PC-9 (cell line): ENCODE data around the gene CNPY2. TPM values are rescaled to one million over a fixed set of nuclear protein-coding genes. Genes with fewer than 3 reads are reported as not detected.

Source experiments
- BruUV-seq: library from RNA; stranded (reverse); fragments of 400-500 nt; replicated peaks from 2 replicates; lab custom pipeline; 2021; lab: Mats Ljungman, UMichigan
- CTCF ChIA-PET: fragments of 300-600 bp; sonication (Branson Sonifier 250); formaldehyde crosslinking; loops from one replicate; lab custom pipeline; 2022; ENCODE audit warnings: antibody characterized with exemption; lab: Charles Lee
- POLR2A ChIA-PET: fragments of 300-600 bp; sonication (Branson Sonifier 250); formaldehyde crosslinking; loops from one replicate; lab custom pipeline; 2022; ENCODE audit warnings: antibody characterized with exemption; ENCODE audit not compliant: unreplicated experiment; lab: Charles Lee
- DNase-seq, 2 experiments: peaks; one replicate each; pipeline versions ENCODE4 v3.0.0 to v3.0.0-alpha.2; 2015 to 2022; ENCODE audit warnings: mixed read lengths in 1 of 2
- H2AFZ ChIP-seq: fragments of 200-600 bp; sonication (generic); 2 replicates; pipeline ENCODE4 v1.8.1; 2017; ENCODE audit warnings: antibody characterized with exemption
- H3F3A ChIP-seq: fragments of 200-600 bp; sonication (generic); 2 replicates; pipeline ENCODE4 v1.8.1; 2017; ENCODE audit warnings: antibody characterized with exemption, mild to moderate bottlenecking, low read depth; ENCODE audit not compliant: insufficient read depth
- H3K27ac ChIP-seq: fragments of 200-600 bp; sonication (generic); 2 replicates; pipeline ENCODE4 v1.6.1; 2016; ENCODE audit warnings: mixed run types
- H3K27me3 ChIP-seq: fragments of 200-600 bp; sonication (generic); 2 replicates; pipeline ENCODE4 v1.6.1; 2016; ENCODE audit warnings: low read depth, mixed run types; ENCODE audit not compliant: insufficient read depth
- H3K36me3 ChIP-seq: fragments of 200-600 bp; sonication (generic); 2 replicates; pipeline ENCODE4 v1.6.1; 2016; ENCODE audit warnings: low read depth, mixed run types
- H3K4me1 ChIP-seq: fragments of 200-600 bp; sonication (generic); replicated peaks from 2 replicates; pipeline ENCODE4 v1.6.1; 2016; ENCODE audit warnings: mixed run types; ENCODE audit not compliant: insufficient read depth
- H3K4me2 ChIP-seq: fragments of 200-600 bp; sonication (generic); 2 replicates; pipeline ENCODE4 v1.6.1; 2017; ENCODE audit warnings: mixed run types
- H3K4me3 ChIP-seq: fragments of 200-600 bp; sonication (generic); 2 replicates; pipeline ENCODE4 v1.6.1; 2016; ENCODE audit warnings: mixed run types
- H3K79me2 ChIP-seq: fragments of 200-600 bp; sonication (generic); 2 replicates; pipeline ENCODE4 v1.6.1; 2017; ENCODE audit warnings: low read depth, mixed run types
- H3K9me2 ChIP-seq: fragments of 200-600 bp; sonication (generic); 2 replicates; pipeline ENCODE4 v1.8.1; 2017; ENCODE audit warnings: mild to moderate bottlenecking; ENCODE audit not compliant: insufficient read depth
- H3K9me3 ChIP-seq: fragments of 200-600 bp; sonication (generic); 2 replicates; pipeline ENCODE4 v1.8.1; 2016; ENCODE audit warnings: low read depth; ENCODE audit not compliant: insufficient read depth
- H4K20me1 ChIP-seq: fragments of 200-600 bp; sonication (generic); 2 replicates; pipeline ENCODE4 v1.8.1; 2017; ENCODE audit not compliant: insufficient read depth
- CTCF ChIP-seq: fragments of 200-600 bp; sonication (generic); conservative IDR thresholded peaks from 2 replicates; pipeline ENCODE4 v1.6.1; 2017; ENCODE audit warnings: mixed run types, antibody characterized with exemption, mild to moderate bottlenecking, moderate library complexity
- EZH2 ChIP-seq: fragments of 200-600 bp; sonication (generic); IDR thresholded peaks from 2 replicates; pipeline ENCODE4 v1.8.0; 2017; ENCODE audit warnings: antibody characterized with exemption, low read depth
- intact Hi-C: fragments of 100-400 bp; cut with micrococcal nuclease; formaldehyde crosslinking; loops from one replicate; pipeline ENCODE4 v1.10.0; 2022; ENCODE audit not compliant: unreplicated experiment
- total RNA-seq: library from RNA; stranded (reverse); gene quantifications from 2 replicates; pipeline ENCODE4 v1.2.3, GENCODE V29; 2021

CNPY2 gene
- total RNA-seq, 1 experiment from 2014 or later = 82.1 TPM

- ChIA-PET POLR2A (no interaction called here), CTCF (no interaction called here)
- Histone ChIP-seq H3K4me2 (no peak overlapping the region), H3K9me3 (no peaks in the 10 kb centered on the region), H3K4me1 (no peaks in the 10 kb centered on the region), H3F3A (peaks cover 10% of the 10 kb centered on the region; the same call in 1 of the 2 replicates), H3K4me3 (no peak overlapping the region), H3K9me2 (no peaks in the 10 kb centered on the region), H3K36me3 (peaks cover 34% of the 10 kb centered on the region), H3K27ac (no peak overlapping the region), H2AFZ (no peak overlapping the region), H3K79me2 (peaks cover under 1% of the 10 kb centered on the region; the same call in 1 of the 2 replicates), H4K20me1 (peaks cover 4% of the 10 kb centered on the region; the same call in 1 of the 2 replicates), H3K27me3 (no peaks in the 10 kb centered on the region)
- no peak for TF ChIP-seq EZH2
- no TSS peak for BruUV-seq
- intact Hi-C loops = no loop called here
- no peak for DNase-seq
Observed at GRCh38 chr12:56282579-56282978, 33.2 kb downstream of the CNPY2 start.

GRCh38 chr12:56282030-56282429 lies 33.8 kb downstream of the CNPY2 start:
- Histone ChIP-seq H3K4me3 (no peak overlapping the region), H3K27me3 (no peaks in the 10 kb centered on the region), H2AFZ (no peak overlapping the region), H3K9me3 (no peaks in the 10 kb centered on the region), H3K79me2 (no peaks in the 10 kb centered on the region), H3F3A (peaks cover 10% of the 10 kb centered on the region; the same call in 1 of the 2 replicates), H3K4me2 (no peak overlapping the region), H3K9me2 (no peaks in the 10 kb centered on the region), H3K36me3 (peaks cover 34% of the 10 kb centered on the region), H3K27ac (no peak overlapping the region), H4K20me1 (peaks cover 4% of the 10 kb centered on the region; the same call in 1 of the 2 replicates), H3K4me1 (no peaks in the 10 kb centered on the region)
- TF ChIP-seq EZH2 (no peak), CTCF (no peak)
- BruUV-seq = no TSS peak
- intact Hi-C loops = no loop called here
- POLR2A ChIA-PET = no interaction called here
- CTCF ChIA-PET = no interaction called here
- no peak for DNase-seq

- POLR2A ChIA-PET = no interaction called here
- Histone ChIP-seq H3K4me1 (no peaks in the 10 kb centered on the region), H3K79me2 (no peaks in the 10 kb centered on the region), H4K20me1 (no peaks in the 10 kb centered on the region; the same call in 1 of the 2 replicates), H2AFZ (no peak overlapping the region), H3K9me3 (no peaks in the 10 kb centered on the region), H3K36me3 (peaks cover 34% of the 10 kb centered on the region), H3K4me3 (no peak overlapping the region), H3K27me3 (no peaks in the 10 kb centered on the region), H3K4me2 (no peak overlapping the region), H3K27ac (0 out of 2 replicates have a peak overlapping the region, but pooled peaks have one; percentile 17), H3F3A (peaks cover 5% of the 10 kb centered on the region; the same call in 1 of the 2 replicates), H3K9me2 (no peaks in the 10 kb centered on the region)
- BruUV-seq = no TSS peak
- intact Hi-C loops = no loop called here
- TF ChIP-seq CTCF = no peak
- no peak for TF ChIP-seq EZH2
- no peak for DNase-seq
- CTCF ChIA-PET = no interaction called here
Observed at GRCh38 chr12:56280849-56281248, 34.9 kb downstream of the CNPY2 start.

GRCh38 chr12:56278905-56279304 lies 36.9 kb downstream of the CNPY2 start:
- no TSS peak for BruUV-seq
- CTCF ChIA-PET = interaction anchor here (0.5 to 0.7 kb wide), 2 partner anchors 31 to 166 kb away, joined by 4 to 5 read pairs; no protein-coding TSS in a partner anchor

More at GRCh38 chr12:56278905-56279304, 36.9 kb downstream of the CNPY2 start:
- H3K4me1 ChIP-seq = no peaks in the 10 kb centered on the region
- H3K27ac ChIP-seq = no peak overlapping the region
- peaks cover 6% of the 10 kb centered on the region; the same call in 1 of the 2 replicates for H3F3A ChIP-seq
- H4K20me1 ChIP-seq = no peaks in the 10 kb centered on the region; the same call in 1 of the 2 replicates
- H3K9me3 ChIP-seq = no peaks in the 10 kb centered on the region
- peaks cover 48% of the 10 kb centered on the region for H3K36me3 ChIP-seq
- POLR2A ChIA-PET = no interaction called here
- intact Hi-C loops = no loop called here
- no peak overlapping the region for H3K4me3 ChIP-seq
- no peak for TF ChIP-seq CTCF
- no peak for TF ChIP-seq EZH2
- no peak overlapping the region for H2AFZ ChIP-seq
- no peak for DNase-seq
- H3K79me2 ChIP-seq = no peaks in the 10 kb centered on the region
- H3K9me2 ChIP-seq = no peaks in the 10 kb centered on the region
- no peaks in the 10 kb centered on the region for H3K27me3 ChIP-seq
- no peak overlapping the region for H3K4me2 ChIP-seq
